Esophagus squamous epithelium (tissue), 5 donors: ENCODE results near the gene ATOSB. TPM values are rescaled to one million over a fixed set of nuclear protein-coding genes. Genes with fewer than 3 reads are reported as not detected.

Experiments used
- DNase-seq: peaks from one replicate; lab custom pipeline; 2025; lab: John Stamatoyannopoulos, UW
- H3K27ac ChIP-seq, 4 donors: fragments of 200-600 bp; sonication (generic); one replicate each; pipeline ENCODE4 v1.5.1; 2016 to 2019; ENCODE audit warnings: mild to moderate bottlenecking in 1 of 4
- H3K27me3 ChIP-seq, 4 donors: fragments of 200-600 bp; sonication (generic); 1 replicate in 3 of 4; 2 replicates in 1 of 4; pipeline versions ENCODE4 v1.5.1 to v1.6.0; 2017 to 2021; ENCODE audit warnings: antibody characterized with exemption in 1 of 4
- H3K36me3 ChIP-seq, 3 donors: fragments of 200-600 bp; sonication (generic); one replicate each; pipeline ENCODE4 v1.5.1; 2016 to 2019
- H3K4me1 ChIP-seq, 3 donors: fragments of 200-600 bp; sonication (generic); one replicate each; pipeline ENCODE4 v1.5.1; 2017 to 2019
- H3K4me3 ChIP-seq, 4 donors: fragments of 200-600 bp; sonication (generic); 1 replicate in 3 of 4; 2 replicates in 1 of 4; pipeline ENCODE4 v1.5.1; 2016 to 2019; ENCODE audit warnings: mild to moderate bottlenecking in 2 of 4, moderate library complexity in 1 of 4
- H3K9me3 ChIP-seq, 3 donors: fragments of 200-600 bp; sonication (generic); one replicate each; pipeline ENCODE4 v1.5.1; 2016 to 2019
- CTCF ChIP-seq, 6 experiments: fragments of 450-650 bp in 4 of 6; fragments of 200-600 bp in 2 of 6; sonication (generic) in 2 of 6; IDR thresholded peaks; one replicate each; pipeline ENCODE4 v1.5.1; 2016 to 2019; ENCODE audit warnings: antibody characterized with exemption in 6 of 6, mild to moderate bottlenecking in 4 of 6, moderate library complexity in 4 of 6
- POLR2A ChIP-seq, 4 donors: fragments of 450-650 bp; IDR thresholded peaks; one replicate each; pipeline ENCODE4 v1.6.1; 2017; ENCODE audit warnings: antibody characterized with exemption in 4 of 4, mild to moderate bottlenecking in 4 of 4, moderate library complexity in 3 of 4
- WGBS, 2 donors: methylation state at CpG; one replicate each; pipeline ENCODE4 v1.1.5; 2018; 5-methylcytosine and 5-hydroxymethylcytosine counted together
- intact Hi-C: fragments of 100-400 bp; cut with DNase I; formaldehyde crosslinking; loops from one replicate; pipeline ENCODE4 v1.15.0; 2022
- total RNA-seq, 4 donors: library from RNA; depleted of rRNA; stranded (reverse); fragments of >200 nt; gene quantifications; one replicate each; pipeline ENCODE4 v1.1.0, GENCODE V29; 2016
- donor health status: DM: yes; HTN: yes; CAD: no.

ATOSB gene
- total RNA-seq, 4 donors from 2014 or later: 24.4 to 57.8 (median 32.7) TPM

DNA sequence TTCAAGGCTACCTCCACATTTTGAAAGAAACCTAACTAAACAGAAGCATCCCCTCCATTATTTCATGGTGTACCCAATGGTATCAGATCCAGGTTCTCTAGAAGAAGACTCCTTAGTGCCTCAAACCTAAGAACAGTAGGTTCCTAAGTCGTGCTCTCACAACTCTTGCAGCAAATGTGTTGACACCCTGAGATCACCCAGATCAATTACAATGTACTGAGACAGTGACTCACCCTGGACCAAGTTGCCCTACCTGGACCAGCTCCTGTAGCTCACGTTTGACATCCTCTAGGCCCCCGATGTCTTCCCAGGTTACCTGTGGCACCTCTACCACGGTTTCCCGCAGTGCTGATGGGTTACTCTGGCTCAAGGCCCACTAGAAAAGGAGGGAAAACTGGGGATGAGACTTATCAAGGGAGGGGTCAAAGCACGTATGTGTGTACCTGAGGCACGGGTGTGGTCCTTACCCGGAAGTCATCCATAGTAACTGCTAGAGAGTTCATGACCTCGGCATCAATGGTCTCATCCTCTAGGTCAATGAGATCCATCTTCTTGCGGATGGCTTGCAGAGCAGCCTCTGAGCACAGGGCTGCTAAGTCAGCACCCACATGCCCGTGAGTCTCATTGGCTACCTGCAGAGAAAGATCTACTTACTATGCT is 55.0 kb downstream of the ATOSB start:
- peaks cover 82 to 100% (median 98%) of the 10 kb centered on the region in 3 donors for H3K36me3 ChIP-seq
- TF ChIP-seq POLR2A (IDR thresholded peaks at IDR 0.05) (no peak), CTCF (IDR thresholded peaks at IDR 0.05) (no peak)
- no peaks in the 10 kb centered on the region for H3K4me1 ChIP-seq
- H3K9me3 ChIP-seq: no peaks in the 10 kb centered on the region
- DNase-seq: no peak
- no peaks in the 10 kb centered on the region for H3K27me3 ChIP-seq
- no peak overlapping the region for H3K27ac ChIP-seq
- no peak overlapping the region for H3K4me3 ChIP-seq
- 79 to 84% methylated on average over 5 of the region's 11 CpGs for WGBS, 2 donors
- intact Hi-C loops: no loop called here

DNA sequence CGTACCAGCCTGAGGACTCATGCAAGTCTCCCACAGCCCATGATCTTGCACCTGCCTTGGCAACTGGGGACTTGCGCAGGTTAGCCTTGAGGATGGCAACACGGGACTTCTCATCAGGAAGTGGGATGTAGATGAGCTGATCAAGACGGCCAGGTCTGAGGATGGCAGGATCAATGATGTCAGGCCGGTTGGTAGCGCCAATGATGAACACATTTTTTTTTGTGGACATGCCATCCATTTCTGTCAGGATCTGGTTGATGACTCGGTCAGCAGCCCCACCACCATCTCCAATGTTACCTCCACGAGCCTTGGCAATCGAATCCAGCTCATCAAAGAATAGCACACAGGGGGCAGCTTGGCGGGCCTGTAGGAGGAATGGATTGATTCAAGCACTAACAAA is 56.2 kb downstream of the ATOSB start:
- Histone ChIP-seq H3K9me3 (no peaks in the 10 kb centered on the region), H3K4me3 (no peak overlapping the region), H3K27ac (no peak overlapping the region), H3K27me3 (no peaks in the 10 kb centered on the region), H3K36me3 (peaks cover 71 to 100% (median 90%) of the 10 kb centered on the region in 3 donors), H3K4me1 (no peaks in the 10 kb centered on the region)
- DNase-seq: no peak
- intact Hi-C loops: no loop called here
- TF ChIP-seq POLR2A (IDR thresholded peaks at IDR 0.05) (no peak), CTCF (IDR thresholded peaks at IDR 0.05) (no peak)
- 87 to 95% methylated on average over 8 to 9 of the region's 10 CpGs for WGBS, 2 donors

GRCh38 chr9:35057271-35057620 is 58.4 kb downstream of the ATOSB start:
- no peak overlapping the region for H3K27ac ChIP-seq
- WGBS, 2 donors: 95 to 96% methylated on average over 5 to 8 of the region's 8 CpGs
- H3K4me1 ChIP-seq: no peaks in the 10 kb centered on the region
- H3K36me3 ChIP-seq: peaks cover 53 to 100% (median 70%) of the 10 kb centered on the region in 3 donors
- H3K27me3 ChIP-seq: no peaks in the 10 kb centered on the region
- intact Hi-C loops: no loop called here
- TF ChIP-seq CTCF (IDR thresholded peaks at IDR 0.05): no peak
- TF ChIP-seq POLR2A (IDR thresholded peaks at IDR 0.05): no peak
- no peaks in the 10 kb centered on the region for H3K9me3 ChIP-seq
- DNase-seq: no peak
- no peak overlapping the region for H3K4me3 ChIP-seq

GRCh38 chr9:35056571-35057270 is 58.9 kb downstream of the ATOSB start:
- 88 to 89% methylated on average over 8 of the region's 9 CpGs for WGBS, 2 donors
- H3K27me3 ChIP-seq: no peaks in the 10 kb centered on the region
- intact Hi-C loops: no loop called here
- no peak overlapping the region for H3K27ac ChIP-seq
- TF ChIP-seq POLR2A (IDR thresholded peaks at IDR 0.05): no peak
- TF ChIP-seq CTCF (IDR thresholded peaks at IDR 0.05): no peak
- H3K9me3 ChIP-seq: no peaks in the 10 kb centered on the region
- DNase-seq: no peak
- no peaks in the 10 kb centered on the region for H3K4me1 ChIP-seq
- H3K4me3 ChIP-seq: no peak overlapping the region
- peaks cover 47 to 100% (median 70%) of the 10 kb centered on the region in 3 donors for H3K36me3 ChIP-seq

DNA sequence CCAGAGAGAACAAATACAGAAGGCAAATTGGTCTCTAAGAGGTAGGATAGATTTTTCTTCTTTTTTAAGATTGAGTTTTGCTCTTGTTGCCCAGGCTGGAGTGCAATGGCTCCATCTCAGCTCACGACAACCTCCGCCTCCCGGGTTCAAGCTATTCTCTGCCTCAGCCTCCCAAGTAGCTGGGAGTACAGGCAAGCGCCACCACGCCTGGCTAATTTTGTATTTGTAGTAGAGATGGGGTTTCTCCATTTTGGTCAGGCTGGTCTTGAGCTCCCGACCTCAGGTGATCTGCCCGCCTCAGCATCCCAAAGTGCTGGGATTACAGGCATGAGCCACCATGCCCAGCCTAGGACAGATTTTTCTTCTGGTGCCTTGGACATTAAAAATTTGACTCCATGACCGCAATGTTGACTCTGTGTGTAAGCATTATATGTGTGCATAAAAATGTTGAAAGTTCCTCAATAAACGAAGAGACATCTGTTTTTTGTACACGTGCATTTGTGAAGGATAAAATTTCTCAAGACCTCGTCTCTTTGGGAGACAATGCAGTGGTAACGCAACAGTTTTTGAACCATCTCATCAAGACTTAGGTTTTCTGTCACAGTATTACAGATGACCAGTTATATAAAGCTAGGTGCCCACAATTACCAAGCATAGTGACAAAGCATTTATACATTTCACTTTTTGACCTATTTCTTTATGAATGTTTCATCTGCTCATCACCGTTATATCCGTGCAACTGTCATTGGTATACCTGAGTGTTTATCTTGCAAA is 60.6 kb downstream of the ATOSB start:
- DNase-seq: no peak
- H3K4me1 ChIP-seq: no peaks in the 10 kb centered on the region
- H3K27me3 ChIP-seq: no peaks in the 10 kb centered on the region
- 94 to 96% methylated on average over 11 to 14 of the region's 14 CpGs for WGBS, 2 donors
- TF ChIP-seq POLR2A (IDR thresholded peaks at IDR 0.05) (no peak), CTCF (IDR thresholded peaks at IDR 0.05) (no peak)
- H3K4me3 ChIP-seq: no peak overlapping the region
- intact Hi-C loops: no loop called here
- no peak overlapping the region for H3K27ac ChIP-seq
- H3K36me3 ChIP-seq: peaks cover 32 to 98% (median 55%) of the 10 kb centered on the region in 3 donors
- no peaks in the 10 kb centered on the region for H3K9me3 ChIP-seq
